Measurements from ENCODE around the gene CALR.

DNA sequence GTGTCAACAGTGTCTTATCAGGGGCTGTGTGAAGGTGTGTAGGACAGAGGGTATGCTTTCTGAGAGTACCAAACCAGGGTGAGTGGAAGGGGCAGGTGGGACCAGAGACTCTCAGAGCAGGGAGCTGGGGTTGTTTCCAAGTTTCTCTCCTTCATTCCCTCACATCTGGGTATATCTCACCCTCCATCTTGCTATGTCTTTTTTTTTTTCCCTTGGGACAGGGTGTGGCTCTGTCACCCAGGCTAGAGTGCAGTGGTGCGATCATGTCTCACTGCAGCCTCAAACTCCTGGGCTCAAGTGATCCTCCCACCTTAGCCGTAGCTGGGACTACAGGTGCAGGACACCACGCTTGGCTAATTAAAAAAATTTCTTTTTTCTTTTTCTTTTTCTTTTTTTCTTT is 41.6 kb downstream of the CALR start:
- TF ChIP-seq ESRRA (IDR thresholded peaks at IDR 0.05; ENCODE audit: borderline replicate concordance, low read length) (no peak), TP53 (CRISPR knock-in tag; IDR thresholded peaks at IDR 0.05) (no peak), CHD4 (IDR thresholded peaks at IDR 0.05; ENCODE audit: borderline replicate concordance) (no peak), EP300 (IDR thresholded peaks at IDR 0.05) (no peak), BHLHE40 (IDR thresholded peaks at IDR 0.05; ENCODE audit: low read depth, low read length) (no peak), EHMT2 (IDR thresholded peaks at IDR 0.05; ENCODE audit: low read depth) (no peak), RAD21 (conservative IDR thresholded peaks at IDR 0.05 in 1 of 2, IDR thresholded peaks at IDR 0.05 in 1 of 2) (no peak), HOXA7 (CRISPR knock-in tag; IDR thresholded peaks at IDR 0.05) (no peak)
- TF ChIP-seq, protein P1, sequence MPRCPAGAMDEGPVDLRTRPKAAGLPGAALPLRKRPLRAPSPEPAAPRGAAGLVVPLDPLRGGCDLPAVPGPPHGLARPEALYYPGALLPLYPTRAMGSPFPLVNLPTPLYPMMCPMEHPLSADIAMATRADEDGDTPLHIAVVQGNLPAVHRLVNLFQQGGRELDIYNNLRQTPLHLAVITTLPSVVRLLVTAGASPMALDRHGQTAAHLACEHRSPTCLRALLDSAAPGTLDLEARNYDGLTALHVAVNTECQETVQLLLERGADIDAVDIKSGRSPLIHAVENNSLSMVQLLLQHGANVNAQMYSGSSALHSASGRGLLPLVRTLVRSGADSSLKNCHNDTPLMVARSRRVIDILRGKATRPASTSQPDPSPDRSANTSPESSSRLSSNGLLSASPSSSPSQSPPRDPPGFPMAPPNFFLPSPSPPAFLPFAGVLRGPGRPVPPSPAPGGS (IDR thresholded peaks at IDR 0.05): no peak
- TF ChIP-seq, protein P2, sequence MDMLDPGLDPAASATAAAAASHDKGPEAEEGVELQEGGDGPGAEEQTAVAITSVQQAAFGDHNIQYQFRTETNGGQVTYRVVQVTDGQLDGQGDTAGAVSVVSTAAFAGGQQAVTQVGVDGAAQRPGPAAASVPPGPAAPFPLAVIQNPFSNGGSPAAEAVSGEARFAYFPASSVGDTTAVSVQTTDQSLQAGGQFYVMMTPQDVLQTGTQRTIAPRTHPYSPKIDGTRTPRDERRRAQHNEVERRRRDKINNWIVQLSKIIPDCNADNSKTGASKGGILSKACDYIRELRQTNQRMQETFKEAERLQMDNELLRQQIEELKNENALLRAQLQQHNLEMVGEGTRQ (IDR thresholded peaks at IDR 0.05): no peak
- TF ChIP-seq, protein P3, sequence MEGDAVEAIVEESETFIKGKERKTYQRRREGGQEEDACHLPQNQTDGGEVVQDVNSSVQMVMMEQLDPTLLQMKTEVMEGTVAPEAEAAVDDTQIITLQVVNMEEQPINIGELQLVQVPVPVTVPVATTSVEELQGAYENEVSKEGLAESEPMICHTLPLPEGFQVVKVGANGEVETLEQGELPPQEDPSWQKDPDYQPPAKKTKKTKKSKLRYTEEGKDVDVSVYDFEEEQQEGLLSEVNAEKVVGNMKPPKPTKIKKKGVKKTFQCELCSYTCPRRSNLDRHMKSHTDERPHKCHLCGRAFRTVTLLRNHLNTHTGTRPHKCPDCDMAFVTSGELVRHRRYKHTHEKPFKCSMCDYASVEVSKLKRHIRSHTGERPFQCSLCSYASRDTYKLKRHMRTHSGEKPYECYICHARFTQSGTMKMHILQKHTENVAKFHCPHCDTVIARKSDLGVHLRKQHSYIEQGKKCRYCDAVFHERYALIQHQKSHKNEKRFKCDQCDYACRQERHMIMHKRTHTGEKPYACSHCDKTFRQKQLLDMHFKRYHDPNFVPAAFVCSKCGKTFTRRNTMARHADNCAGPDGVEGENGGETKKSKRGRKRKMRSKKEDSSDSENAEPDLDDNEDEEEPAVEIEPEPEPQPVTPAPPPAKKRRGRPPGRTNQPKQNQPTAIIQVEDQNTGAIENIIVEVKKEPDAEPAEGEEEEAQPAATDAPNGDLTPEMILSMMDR (IDR thresholded peaks at IDR 0.05): no peak
- TF ChIP-seq, protein P4, sequence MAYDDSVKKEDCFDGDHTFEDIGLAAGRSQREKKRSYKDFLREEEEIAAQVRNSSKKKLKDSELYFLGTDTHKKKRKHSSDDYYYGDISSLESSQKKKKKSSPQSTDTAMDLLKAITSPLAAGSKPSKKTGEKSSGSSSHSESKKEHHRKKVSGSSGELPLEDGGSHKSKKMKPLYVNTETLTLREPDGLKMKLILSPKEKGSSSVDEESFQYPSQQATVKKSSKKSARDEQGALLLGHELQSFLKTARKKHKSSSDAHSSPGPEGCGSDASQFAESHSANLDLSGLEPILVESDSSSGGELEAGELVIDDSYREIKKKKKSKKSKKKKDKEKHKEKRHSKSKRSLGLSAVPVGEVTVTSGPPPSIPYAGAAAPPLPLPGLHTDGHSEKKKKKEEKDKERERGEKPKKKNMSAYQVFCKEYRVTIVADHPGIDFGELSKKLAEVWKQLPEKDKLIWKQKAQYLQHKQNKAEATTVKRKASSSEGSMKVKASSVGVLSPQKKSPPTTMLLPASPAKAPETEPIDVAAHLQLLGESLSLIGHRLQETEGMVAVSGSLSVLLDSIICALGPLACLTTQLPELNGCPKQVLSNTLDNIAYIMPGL (CRISPR knock-in tag; IDR thresholded peaks at IDR 0.05; ENCODE audit: borderline replicate concordance): no peak
- TF ChIP-seq, protein P5, sequence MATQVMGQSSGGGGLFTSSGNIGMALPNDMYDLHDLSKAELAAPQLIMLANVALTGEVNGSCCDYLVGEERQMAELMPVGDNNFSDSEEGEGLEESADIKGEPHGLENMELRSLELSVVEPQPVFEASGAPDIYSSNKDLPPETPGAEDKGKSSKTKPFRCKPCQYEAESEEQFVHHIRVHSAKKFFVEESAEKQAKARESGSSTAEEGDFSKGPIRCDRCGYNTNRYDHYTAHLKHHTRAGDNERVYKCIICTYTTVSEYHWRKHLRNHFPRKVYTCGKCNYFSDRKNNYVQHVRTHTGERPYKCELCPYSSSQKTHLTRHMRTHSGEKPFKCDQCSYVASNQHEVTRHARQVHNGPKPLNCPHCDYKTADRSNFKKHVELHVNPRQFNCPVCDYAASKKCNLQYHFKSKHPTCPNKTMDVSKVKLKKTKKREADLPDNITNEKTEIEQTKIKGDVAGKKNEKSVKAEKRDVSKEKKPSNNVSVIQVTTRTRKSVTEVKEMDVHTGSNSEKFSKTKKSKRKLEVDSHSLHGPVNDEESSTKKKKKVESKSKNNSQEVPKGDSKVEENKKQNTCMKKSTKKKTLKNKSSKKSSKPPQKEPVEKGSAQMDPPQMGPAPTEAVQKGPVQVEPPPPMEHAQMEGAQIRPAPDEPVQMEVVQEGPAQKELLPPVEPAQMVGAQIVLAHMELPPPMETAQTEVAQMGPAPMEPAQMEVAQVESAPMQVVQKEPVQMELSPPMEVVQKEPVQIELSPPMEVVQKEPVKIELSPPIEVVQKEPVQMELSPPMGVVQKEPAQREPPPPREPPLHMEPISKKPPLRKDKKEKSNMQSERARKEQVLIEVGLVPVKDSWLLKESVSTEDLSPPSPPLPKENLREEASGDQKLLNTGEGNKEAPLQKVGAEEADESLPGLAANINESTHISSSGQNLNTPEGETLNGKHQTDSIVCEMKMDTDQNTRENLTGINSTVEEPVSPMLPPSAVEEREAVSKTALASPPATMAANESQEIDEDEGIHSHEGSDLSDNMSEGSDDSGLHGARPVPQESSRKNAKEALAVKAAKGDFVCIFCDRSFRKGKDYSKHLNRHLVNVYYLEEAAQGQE (IDR thresholded peaks at IDR 0.05): no peak
